Measurements from ENCODE around the gene CCDC187. TPM values are rescaled to one million over a fixed set of nuclear protein-coding genes. Genes with fewer than 3 reads are reported as not detected.
"Not testable (repeated sequence)": the region's sequence is repeated elsewhere in the genome, so short reads cannot be mapped to it uniquely, and the experiment has no call there.

The CCDC187 gene
- total RNA-seq, 1 experiment from 2014 or later: 0.04 TPM

DNA sequence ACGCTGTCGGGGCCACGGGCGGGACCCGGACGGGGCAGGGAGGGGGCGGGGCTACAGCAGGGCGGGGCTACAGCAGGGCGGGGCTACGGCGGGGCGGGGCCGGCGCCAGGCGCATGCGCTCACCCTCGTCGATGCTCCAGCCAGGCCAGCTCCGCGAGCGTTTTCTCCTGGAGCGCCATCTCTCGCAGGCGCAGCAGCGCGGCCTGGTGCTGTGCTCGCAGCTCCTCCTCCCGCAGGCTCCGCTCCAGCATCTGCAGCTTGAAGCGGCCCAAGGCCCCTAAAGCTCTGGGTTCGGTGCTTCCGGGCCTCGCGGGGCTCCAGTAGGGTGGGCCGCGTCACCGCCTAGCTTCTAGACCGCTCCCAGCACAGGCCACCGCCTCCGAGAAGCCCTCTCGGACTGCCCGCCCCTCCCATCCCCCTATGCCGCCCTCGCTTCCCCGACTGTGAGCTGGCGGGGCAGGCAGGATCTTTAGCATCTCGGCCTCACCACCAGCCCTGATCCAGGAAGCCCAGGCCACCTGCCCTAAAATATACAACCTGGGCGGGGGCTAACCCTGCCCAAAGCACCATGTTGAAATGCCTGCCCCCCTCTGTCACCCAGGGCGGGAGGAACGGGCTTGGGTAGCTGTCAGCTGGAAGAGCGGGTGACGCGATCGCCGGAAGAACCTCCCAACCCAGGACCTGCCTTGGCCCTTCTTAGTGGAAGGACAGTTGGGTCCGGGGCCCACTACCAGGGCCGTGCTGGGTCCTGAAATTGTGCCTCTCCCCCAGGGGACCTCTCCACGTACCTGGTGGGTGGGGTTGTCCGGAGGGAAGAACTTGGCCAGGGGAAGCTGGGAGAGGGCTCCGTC, 36.4 kb downstream of the CCDC187 start:
- ATAC-seq: peak; percentile 91
- no peaks in the 10 kb centered on the region; the same call in 1 of the 2 replicates for H3K27me3 Mint-ChIP-seq (ENCODE audit: low read depth)
- POLR2A ChIA-PET: interaction anchor here (0.5 to 1.7 kb wide), 8 partner anchors 14 to 312 kb away, joined by 3 to 5 read pairs (median 3); no protein-coding TSS in a partner anchor
- peaks cover 22% of the 10 kb centered on the region for H3K4me1 Mint-ChIP-seq
- H3K36me3 Mint-ChIP-seq: no peaks in the 10 kb centered on the region
- H3K27ac Mint-ChIP-seq: peak overlapping the region; percentile 79
- DNase-seq (ENCODE audit: low spot score): peak; percentile 84
- no peaks in the 10 kb centered on the region for H3K9me3 Mint-ChIP-seq
- peak overlapping the region; percentile 76 for H3K4me3 Mint-ChIP-seq
- TF ChIP-seq GTF2I (CRISPR knock-in tag; conservative IDR thresholded peaks at IDR 0.05) (peak; percentile 66), SP1 (CRISPR knock-in tag; conservative IDR thresholded peaks at IDR 0.05) (peak; percentile 30; the same call in 1 of the 2 replicates)
- TF ChIP-seq, protein P1, sequence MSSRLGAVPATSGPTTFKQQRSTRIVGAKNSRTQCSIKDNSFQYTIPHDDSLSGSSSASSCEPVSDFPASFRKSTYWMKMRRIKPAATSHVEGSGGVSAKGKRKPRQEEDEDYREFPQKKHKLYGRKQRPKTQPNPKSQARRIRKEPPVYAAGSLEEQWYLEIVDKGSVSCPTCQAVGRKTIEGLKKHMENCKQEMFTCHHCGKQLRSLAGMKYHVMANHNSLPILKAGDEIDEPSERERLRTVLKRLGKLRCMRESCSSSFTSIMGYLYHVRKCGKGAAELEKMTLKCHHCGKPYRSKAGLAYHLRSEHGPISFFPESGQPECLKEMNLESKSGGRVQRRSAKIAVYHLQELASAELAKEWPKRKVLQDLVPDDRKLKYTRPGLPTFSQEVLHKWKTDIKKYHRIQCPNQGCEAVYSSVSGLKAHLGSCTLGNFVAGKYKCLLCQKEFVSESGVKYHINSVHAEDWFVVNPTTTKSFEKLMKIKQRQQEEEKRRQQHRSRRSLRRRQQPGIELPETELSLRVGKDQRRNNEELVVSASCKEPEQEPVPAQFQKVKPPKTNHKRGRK (CRISPR knock-in tag; IDR thresholded peaks at IDR 0.05; ENCODE audit: borderline replicate concordance): no peak
- CTCF ChIA-PET: interaction anchor here (0.6 to 2.5 kb wide), 36 partner anchors 8 to 1187 kb away, joined by 3 to 22 read pairs (median 5); partner anchors contain the start of genes GPSM1 and UBAC1

DNA sequence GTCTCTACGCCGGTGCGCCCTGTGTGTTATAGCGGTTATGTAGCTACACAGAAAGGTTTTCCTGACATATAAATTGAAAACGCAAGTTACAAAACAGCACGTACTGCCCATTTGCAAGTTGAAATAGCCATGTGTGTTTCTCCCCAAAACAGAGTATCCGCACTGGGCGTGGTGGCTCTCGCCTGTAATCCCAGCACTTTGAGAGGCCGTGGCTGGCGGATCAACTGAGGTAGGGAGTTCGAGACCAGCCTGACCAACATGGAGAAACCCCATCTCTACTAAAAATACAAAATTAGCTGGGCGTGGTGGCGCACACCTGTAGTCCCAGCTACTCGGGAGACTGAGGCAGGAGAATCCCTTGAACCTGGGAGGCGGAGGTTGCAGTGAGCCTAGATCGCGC, 37.3 kb downstream of the CCDC187 start:
- not testable (repeated sequence) for H3K36me3 Mint-ChIP-seq; ATAC-seq; H3K27me3 Mint-ChIP-seq (ENCODE audit: low read depth); DNase-seq (ENCODE audit: low spot score); H3K9me3 Mint-ChIP-seq
- peak overlapping the region; percentile 55 for H3K4me3 Mint-ChIP-seq
- H3K27ac Mint-ChIP-seq: peak overlapping the region; percentile 60; the same call in 1 of the 2 replicates
- CTCF ChIA-PET: interaction anchor here (0.7 to 2.5 kb wide), 21 partner anchors 10 to 1188 kb away, joined by 3 to 22 read pairs (median 5); partner anchors contain the start of gene GPSM1
- POLR2A ChIA-PET: interaction anchor here (0.5 to 1.7 kb wide), 4 partner anchors 64 to 311 kb away, joined by 3 to 5 read pairs (median 3); no protein-coding TSS in a partner anchor
- H3K4me1 Mint-ChIP-seq: peaks cover 22% of the 10 kb centered on the region

- Mint-ChIP-seq H3K27me3 (ENCODE audit: low read depth) (no peaks in the 10 kb centered on the region; the same call in 1 of the 2 replicates), H3K4me1 (peaks cover 22% of the 10 kb centered on the region), H3K36me3 (no peaks in the 10 kb centered on the region), H3K9me3 (no peaks in the 10 kb centered on the region), H3K4me3 (no peak overlapping the region), H3K27ac (no peak overlapping the region)
- CTCF ChIA-PET: no interaction called here
- ATAC-seq: no peak
- DNase-seq (ENCODE audit: low spot score): no peak
- POLR2A ChIA-PET: no interaction called here
- TF ChIP-seq PRDM15 (CRISPR knock-in tag; IDR thresholded peaks at IDR 0.05) (no peak), RORB (CRISPR knock-in tag; IDR thresholded peaks at IDR 0.05) (no peak), TP53 (CRISPR knock-in tag; IDR thresholded peaks at IDR 0.05) (no peak), CBFB (CRISPR knock-in tag; IDR thresholded peaks at IDR 0.05; ENCODE audit: low read depth) (no peak), ATF2 (CRISPR knock-in tag; IDR thresholded peaks at IDR 0.05; ENCODE audit: borderline replicate concordance, low read depth) (no peak), ZNF423 (CRISPR knock-in tag; IDR thresholded peaks at IDR 0.05) (no peak), ZNF671 (CRISPR knock-in tag; IDR thresholded peaks at IDR 0.05) (no peak), NR2C2 (CRISPR knock-in tag; IDR thresholded peaks at IDR 0.05) (no peak), CREM (CRISPR knock-in tag; IDR thresholded peaks at IDR 0.05) (no peak), ELF4 (CRISPR knock-in tag; IDR thresholded peaks at IDR 0.05; ENCODE audit: low read depth) (no peak)
- TF ChIP-seq, protein P2, sequence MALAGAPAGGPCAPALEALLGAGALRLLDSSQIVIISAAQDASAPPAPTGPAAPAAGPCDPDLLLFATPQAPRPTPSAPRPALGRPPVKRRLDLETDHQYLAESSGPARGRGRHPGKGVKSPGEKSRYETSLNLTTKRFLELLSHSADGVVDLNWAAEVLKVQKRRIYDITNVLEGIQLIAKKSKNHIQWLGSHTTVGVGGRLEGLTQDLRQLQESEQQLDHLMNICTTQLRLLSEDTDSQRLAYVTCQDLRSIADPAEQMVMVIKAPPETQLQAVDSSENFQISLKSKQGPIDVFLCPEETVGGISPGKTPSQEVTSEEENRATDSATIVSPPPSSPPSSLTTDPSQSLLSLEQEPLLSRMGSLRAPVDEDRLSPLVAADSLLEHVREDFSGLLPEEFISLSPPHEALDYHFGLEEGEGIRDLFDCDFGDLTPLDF (CRISPR knock-in tag; IDR thresholded peaks at IDR 0.05): no peak
- TF ChIP-seq, protein P3, sequence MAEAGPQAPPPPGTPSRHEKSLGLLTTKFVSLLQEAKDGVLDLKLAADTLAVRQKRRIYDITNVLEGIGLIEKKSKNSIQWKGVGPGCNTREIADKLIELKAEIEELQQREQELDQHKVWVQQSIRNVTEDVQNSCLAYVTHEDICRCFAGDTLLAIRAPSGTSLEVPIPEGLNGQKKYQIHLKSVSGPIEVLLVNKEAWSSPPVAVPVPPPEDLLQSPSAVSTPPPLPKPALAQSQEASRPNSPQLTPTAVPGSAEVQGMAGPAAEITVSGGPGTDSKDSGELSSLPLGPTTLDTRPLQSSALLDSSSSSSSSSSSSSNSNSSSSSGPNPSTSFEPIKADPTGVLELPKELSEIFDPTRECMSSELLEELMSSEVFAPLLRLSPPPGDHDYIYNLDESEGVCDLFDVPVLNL (CRISPR knock-in tag; IDR thresholded peaks at IDR 0.05; ENCODE audit: borderline replicate concordance, low read depth): no peak
Measured at GRCh38 chr9:136265561-136266355, 38.1 kb downstream of the CCDC187 start.
